Adipocyte (in vitro differentiated cells): Measurements from ENCODE around the gene GGACT.
"Not testable (repeated sequence)": the region's sequence is repeated elsewhere in the genome, so short reads cannot be mapped to it uniquely, and the experiment has no call there.

ENCODE experiments used
- DNase-seq: peaks from one replicate; pipeline ENCODE4 v3.0.0-alpha.2; 2015; ENCODE audit warnings: low read depth
- H3K27me3 ChIP-seq: replicated peaks from 2 replicates; pipeline ENCODE4 v1.7.0; 2013; ENCODE audit warnings: mild to moderate bottlenecking, low read length, moderate library complexity; ENCODE audit not compliant: control insufficient read depth, insufficient read depth
- H3K36me3 ChIP-seq: 2 replicates; pipeline ENCODE4 v1.7.0; 2013; ENCODE audit warnings: low read length, mild to moderate bottlenecking, moderate library complexity; ENCODE audit not compliant: control insufficient read depth, insufficient read depth, severe bottlenecking
- H3K4me1 ChIP-seq: 2 replicates; pipeline ENCODE4 v1.7.0; 2013; ENCODE audit warnings: mild to moderate bottlenecking, low read length, moderate library complexity; ENCODE audit not compliant: control insufficient read depth, insufficient read depth
- H3K4me3 ChIP-seq: 2 replicates; pipeline ENCODE4 v1.7.0; 2013; ENCODE audit warnings: mild to moderate bottlenecking, low read length, moderate library complexity
- H3K9ac ChIP-seq: 2 replicates; pipeline ENCODE4 v1.7.0; 2013; ENCODE audit warnings: mild to moderate bottlenecking, low read length, moderate library complexity
- H3K9me3 ChIP-seq: 2 replicates; pipeline ENCODE4 v1.7.0; 2013; ENCODE audit warnings: mild to moderate bottlenecking, low read length, moderate library complexity; ENCODE audit not compliant: control insufficient read depth

GGACT gene

GRCh38 chr13:100528353-100528752 is 60.2 kb downstream of the GGACT start:
- Histone ChIP-seq H3K36me3 (peaks cover 19% of the 10 kb centered on the region), H3K4me1 (no peaks in the 10 kb centered on the region), H3K27me3 (no peaks in the 10 kb centered on the region), H3K9ac (no peak overlapping the region), H3K9me3 (no peaks in the 10 kb centered on the region), H3K4me3 (no peak overlapping the region)
- DNase-seq: no peak

DNA sequence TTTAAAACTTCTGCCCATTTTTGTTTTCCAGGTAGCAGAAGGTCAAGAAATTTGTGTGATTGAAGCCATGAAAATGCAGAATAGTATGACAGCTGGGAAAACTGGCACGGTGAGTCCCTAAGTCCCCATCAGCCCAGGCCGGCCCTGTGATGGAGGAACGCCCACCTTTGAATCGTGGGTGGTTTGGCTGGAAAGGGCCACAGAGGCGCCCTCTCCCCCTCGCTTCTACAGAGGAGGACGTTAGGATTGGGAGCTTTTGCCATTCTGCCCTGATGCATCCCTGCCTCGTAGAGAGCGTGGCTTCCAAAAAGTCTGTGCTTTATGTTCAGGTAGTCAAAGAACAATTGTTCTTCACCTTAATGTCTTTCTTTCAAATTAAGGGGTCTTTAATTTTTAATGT is 60.9 kb downstream of the GGACT start:
- no peaks in the 10 kb centered on the region for H3K4me1 ChIP-seq
- H3K36me3 ChIP-seq: peaks cover 19% of the 10 kb centered on the region
- H3K9me3 ChIP-seq: no peaks in the 10 kb centered on the region
- no peak overlapping the region for H3K9ac ChIP-seq
- DNase-seq: no peak
- no peaks in the 10 kb centered on the region for H3K27me3 ChIP-seq
- no peak overlapping the region for H3K4me3 ChIP-seq

DNA sequence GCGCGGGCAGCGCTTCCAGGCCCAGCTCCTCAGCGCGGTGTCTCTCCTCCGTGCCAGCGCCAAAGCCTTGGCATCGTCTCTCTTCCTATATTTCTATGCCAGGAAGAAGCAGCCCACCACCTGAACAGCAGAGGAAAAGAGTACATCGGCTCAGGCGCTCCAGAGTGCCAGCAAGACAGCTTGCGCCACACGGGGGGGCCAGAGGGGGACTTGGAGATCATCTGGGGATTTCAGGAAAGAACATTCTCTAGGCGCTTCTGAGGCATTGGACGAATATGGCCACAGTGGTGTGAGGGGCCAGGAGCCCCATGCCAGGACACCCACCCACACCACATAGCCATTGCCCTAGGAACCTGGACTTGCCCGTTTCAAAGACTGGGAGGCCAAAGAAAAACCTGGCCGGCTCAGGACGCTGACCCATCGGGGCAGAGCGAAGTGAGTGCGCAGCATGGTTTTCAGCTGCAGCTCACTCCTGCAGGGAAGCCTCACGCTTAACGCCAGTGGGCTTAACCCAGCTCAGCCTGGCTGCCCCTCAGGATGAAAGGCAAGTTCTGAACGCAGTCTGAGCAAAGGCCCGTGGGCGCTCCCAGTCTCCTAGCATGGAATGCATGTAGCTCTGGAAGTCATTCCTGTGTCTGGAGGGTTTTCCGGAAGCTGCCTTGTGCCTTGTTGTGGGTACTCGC is 62.1 kb downstream of the GGACT start:
- DNase-seq: no peak
- H3K4me1 ChIP-seq: no peaks in the 10 kb centered on the region

DNA sequence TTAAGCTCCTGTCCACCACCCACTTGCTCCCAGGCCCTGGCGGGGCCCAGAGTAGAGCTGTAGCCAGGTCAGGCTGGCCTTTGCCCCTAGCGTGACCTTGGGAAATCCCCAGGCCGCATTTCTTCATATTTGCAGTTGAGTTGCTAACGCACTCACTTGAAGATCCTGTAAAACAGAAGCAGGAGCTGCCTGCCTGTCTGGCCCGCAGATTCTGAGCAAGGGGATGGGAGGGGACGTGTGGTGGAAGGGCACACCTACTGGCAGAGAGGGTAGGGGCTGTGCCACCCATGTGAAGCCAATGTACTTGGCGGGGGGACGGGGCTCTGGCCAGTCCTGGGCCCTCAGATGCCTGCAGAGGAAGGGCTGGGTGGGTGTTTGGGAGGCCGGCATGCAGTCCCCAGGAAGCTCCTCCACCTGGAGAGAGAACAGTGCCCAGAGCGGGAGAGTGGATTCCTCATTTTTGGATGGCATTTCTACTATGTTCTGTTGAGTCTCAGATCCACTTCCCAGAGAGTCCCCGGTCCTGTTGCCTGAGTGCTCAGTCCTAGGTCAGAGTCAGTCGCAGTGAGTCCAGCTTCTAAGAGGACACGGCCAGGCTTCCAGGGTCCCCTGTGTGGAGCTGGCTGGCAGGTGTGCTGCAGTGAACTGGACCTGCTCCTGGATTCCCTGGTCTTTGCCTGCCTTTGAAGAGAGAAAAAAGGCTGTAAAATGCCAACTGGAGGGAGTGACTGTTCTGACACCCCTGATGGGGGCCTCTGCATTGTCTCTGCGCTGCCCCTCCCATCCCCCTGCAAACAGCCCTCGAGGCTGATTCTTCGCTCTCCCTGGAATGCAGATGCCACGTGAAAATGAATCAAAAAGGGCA is 62.9 kb downstream of the GGACT start:
- Histone ChIP-seq H3K36me3 (peaks cover 9% of the 10 kb centered on the region), H3K4me1 (no peaks in the 10 kb centered on the region), H3K4me3 (no peak overlapping the region), H3K9ac (no peak overlapping the region), H3K9me3 (no peaks in the 10 kb centered on the region), H3K27me3 (no peaks in the 10 kb centered on the region)
- DNase-seq: no peak

More for the DNA sequence above, 62.1 kb downstream of the GGACT start:
- Histone ChIP-seq H3K36me3 (peaks cover 16% of the 10 kb centered on the region), H3K4me3 (no peak overlapping the region), H3K27me3 (no peaks in the 10 kb centered on the region), H3K9ac (no peak overlapping the region), H3K9me3 (no peaks in the 10 kb centered on the region)

DNA sequence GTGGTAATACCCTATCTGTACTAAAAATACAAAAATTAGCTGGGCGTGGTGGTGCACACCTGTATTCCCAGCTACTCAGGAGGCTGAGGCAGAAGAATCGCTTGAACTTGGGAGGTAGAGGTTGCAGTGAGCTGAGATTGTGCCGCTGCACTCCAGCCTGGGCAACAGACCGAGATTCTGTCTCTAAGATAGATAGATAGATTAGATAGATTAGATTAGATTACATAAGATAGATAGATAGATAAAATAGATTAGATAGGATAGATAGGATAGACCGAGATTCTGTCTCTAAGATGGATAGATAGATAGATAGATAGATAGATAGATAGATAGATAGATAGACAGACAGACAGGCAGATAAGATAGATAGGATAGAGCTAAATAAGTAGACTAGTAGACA is 63.9 kb downstream of the GGACT start:
- DNase-seq, H3K9me3 ChIP-seq, H3K4me1 ChIP-seq, H3K27me3 ChIP-seq, H3K9ac ChIP-seq, H3K4me3 ChIP-seq, H3K36me3 ChIP-seq: not testable (repeated sequence)

DNA sequence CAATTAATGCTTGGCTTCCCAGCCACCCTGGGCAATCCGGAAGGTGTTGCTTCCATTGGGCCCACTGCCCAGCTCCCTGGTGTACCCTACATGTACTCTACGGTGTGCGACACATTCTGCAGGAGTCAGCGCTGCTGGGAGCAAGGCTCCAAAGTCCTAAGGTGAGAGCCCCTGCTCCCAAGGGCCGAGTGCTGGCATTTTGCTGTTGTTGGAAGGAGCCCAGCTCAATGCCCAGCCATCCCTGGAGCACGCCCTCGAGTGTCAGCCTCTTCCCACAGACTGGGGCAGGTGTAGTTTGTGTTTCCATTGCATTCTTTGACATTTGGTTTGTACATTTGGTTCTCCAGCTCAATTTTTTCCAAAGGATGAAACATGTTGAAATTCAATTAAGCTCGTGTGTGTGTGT is 64.6 kb downstream of the GGACT start:
- no peak for DNase-seq
- no peaks in the 10 kb centered on the region for H3K9me3 ChIP-seq
- H3K4me1 ChIP-seq: no peaks in the 10 kb centered on the region
- no peak overlapping the region for H3K9ac ChIP-seq
- peaks cover 9% of the 10 kb centered on the region for H3K36me3 ChIP-seq
- H3K27me3 ChIP-seq: no peaks in the 10 kb centered on the region
- H3K4me3 ChIP-seq: no peak overlapping the region

GRCh38 chr13:100523411-100523810 is 65.2 kb downstream of the GGACT start:
- Histone ChIP-seq H3K36me3 (peaks cover 9% of the 10 kb centered on the region), H3K9ac (no peak overlapping the region), H3K4me1 (no peaks in the 10 kb centered on the region), H3K4me3 (no peak overlapping the region), H3K27me3 (no peaks in the 10 kb centered on the region), H3K9me3 (no peaks in the 10 kb centered on the region)
- DNase-seq: no peak

- H3K4me1 ChIP-seq: no peaks in the 10 kb centered on the region
- no peak overlapping the region for H3K4me3 ChIP-seq
- H3K36me3 ChIP-seq: peaks cover 8% of the 10 kb centered on the region
- H3K9ac ChIP-seq: no peak overlapping the region
- no peaks in the 10 kb centered on the region for H3K9me3 ChIP-seq
- no peaks in the 10 kb centered on the region for H3K27me3 ChIP-seq
- no peak for DNase-seq
Measured at GRCh38 chr13:100522618-100523309, 65.8 kb downstream of the GGACT start.

DNA sequence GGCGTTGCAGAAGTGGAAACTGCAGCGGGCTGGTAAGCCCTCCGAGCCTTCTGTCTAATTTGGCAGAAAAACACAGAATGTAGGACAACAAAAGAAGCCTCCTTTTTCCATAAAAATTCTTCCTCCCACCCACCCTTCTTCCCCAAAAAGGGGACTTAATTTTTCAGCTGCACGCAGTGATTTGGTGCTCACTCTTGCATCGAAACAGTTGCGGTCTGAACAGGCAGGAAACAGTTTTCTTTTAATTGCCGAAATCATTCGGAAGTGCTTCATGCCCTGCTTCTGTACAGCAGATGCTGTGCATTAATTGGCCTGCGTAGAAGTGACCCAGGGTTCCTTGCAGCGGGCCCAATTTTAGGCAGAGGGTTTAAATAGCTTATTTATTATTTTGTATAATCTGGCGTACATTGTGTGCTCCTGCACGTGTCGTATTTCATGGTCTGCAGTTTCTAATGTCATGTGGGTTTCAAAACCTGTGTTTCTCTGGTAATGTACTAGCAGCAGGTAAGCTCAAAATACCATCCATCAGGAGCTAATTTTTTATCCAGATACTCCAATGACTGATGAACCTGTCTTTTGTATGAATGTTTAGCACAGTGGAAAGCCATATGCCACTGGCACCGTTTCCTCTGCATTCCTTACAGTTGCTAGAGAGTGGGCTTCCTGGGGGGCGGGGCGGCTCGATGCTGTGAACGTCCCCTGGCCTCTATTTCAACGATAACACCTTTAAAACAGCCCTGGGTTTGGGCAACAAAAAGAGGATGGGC is 66.6 kb downstream of the GGACT start:
- Histone ChIP-seq H3K27me3 (no peaks in the 10 kb centered on the region), H3K4me3 (no peak overlapping the region), H3K9me3 (no peaks in the 10 kb centered on the region), H3K36me3 (peaks cover 5% of the 10 kb centered on the region), H3K4me1 (no peaks in the 10 kb centered on the region), H3K9ac (no peak overlapping the region)
- no peak for DNase-seq

- DNase-seq: no peak
- Histone ChIP-seq H3K27me3 (no peaks in the 10 kb centered on the region), H3K4me1 (no peaks in the 10 kb centered on the region), H3K36me3 (peaks cover under 1% of the 10 kb centered on the region), H3K9ac (no peak overlapping the region), H3K4me3 (no peak overlapping the region), H3K9me3 (no peaks in the 10 kb centered on the region)
Measured at GRCh38 chr13:100520936-100521850, 67.4 kb downstream of the GGACT start.
